Measurements from ENCODE around the gene REPIN1.

- TF ChIP-seq CTCF (IDR thresholded peaks at IDR 0.05; ENCODE audit: insufficient read depth, low read length) (no peak), POLR2AphosphoS5 (IDR thresholded peaks at IDR 0.05; ENCODE audit: low read depth) (no peak), SPI1 (IDR thresholded peaks at IDR 0.05; ENCODE audit: borderline replicate concordance, low read depth) (no peak)
- TF ChIP-seq, protein P1, sequence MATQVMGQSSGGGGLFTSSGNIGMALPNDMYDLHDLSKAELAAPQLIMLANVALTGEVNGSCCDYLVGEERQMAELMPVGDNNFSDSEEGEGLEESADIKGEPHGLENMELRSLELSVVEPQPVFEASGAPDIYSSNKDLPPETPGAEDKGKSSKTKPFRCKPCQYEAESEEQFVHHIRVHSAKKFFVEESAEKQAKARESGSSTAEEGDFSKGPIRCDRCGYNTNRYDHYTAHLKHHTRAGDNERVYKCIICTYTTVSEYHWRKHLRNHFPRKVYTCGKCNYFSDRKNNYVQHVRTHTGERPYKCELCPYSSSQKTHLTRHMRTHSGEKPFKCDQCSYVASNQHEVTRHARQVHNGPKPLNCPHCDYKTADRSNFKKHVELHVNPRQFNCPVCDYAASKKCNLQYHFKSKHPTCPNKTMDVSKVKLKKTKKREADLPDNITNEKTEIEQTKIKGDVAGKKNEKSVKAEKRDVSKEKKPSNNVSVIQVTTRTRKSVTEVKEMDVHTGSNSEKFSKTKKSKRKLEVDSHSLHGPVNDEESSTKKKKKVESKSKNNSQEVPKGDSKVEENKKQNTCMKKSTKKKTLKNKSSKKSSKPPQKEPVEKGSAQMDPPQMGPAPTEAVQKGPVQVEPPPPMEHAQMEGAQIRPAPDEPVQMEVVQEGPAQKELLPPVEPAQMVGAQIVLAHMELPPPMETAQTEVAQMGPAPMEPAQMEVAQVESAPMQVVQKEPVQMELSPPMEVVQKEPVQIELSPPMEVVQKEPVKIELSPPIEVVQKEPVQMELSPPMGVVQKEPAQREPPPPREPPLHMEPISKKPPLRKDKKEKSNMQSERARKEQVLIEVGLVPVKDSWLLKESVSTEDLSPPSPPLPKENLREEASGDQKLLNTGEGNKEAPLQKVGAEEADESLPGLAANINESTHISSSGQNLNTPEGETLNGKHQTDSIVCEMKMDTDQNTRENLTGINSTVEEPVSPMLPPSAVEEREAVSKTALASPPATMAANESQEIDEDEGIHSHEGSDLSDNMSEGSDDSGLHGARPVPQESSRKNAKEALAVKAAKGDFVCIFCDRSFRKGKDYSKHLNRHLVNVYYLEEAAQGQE (IDR thresholded peaks at IDR 0.05; ENCODE audit: insufficient replicate concordance, low read depth), result no peak
Observed at GRCh38 chr7:150390205-150390604, 21.6 kb downstream of the REPIN1 start.

All from HL-60 (cell line).